ENCODE measurements around the gene SAMD8.
"Not testable (repeated sequence)": the region's sequence is repeated elsewhere in the genome, so short reads cannot be mapped to it uniquely, and the experiment has no call there.

Gene SAMD8

DNA sequence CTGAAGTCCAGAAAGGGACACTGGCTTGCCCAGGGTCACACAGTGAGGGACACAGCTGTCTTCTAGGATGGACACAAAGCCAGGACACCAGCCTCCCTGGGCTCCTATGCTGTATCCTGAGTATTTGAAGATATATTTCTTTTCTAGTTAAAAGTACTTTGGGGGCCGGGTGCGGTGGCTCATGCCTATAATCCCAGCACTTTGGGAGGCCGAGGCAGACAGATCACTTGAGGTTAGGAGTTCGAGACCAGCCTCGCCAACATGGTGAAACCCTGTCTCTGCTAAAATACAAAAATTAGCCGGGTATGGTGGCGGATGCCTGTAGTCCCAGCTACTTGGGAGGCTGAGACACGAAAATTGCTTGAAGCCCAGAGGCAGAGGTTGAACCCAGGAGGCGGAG lies 4.6 kb upstream of the SAMD8 start:
- DNase-seq (ENCODE audit: low read depth in 1 of 2, low spot score in 1 of 2), result not testable (repeated sequence)

DNA sequence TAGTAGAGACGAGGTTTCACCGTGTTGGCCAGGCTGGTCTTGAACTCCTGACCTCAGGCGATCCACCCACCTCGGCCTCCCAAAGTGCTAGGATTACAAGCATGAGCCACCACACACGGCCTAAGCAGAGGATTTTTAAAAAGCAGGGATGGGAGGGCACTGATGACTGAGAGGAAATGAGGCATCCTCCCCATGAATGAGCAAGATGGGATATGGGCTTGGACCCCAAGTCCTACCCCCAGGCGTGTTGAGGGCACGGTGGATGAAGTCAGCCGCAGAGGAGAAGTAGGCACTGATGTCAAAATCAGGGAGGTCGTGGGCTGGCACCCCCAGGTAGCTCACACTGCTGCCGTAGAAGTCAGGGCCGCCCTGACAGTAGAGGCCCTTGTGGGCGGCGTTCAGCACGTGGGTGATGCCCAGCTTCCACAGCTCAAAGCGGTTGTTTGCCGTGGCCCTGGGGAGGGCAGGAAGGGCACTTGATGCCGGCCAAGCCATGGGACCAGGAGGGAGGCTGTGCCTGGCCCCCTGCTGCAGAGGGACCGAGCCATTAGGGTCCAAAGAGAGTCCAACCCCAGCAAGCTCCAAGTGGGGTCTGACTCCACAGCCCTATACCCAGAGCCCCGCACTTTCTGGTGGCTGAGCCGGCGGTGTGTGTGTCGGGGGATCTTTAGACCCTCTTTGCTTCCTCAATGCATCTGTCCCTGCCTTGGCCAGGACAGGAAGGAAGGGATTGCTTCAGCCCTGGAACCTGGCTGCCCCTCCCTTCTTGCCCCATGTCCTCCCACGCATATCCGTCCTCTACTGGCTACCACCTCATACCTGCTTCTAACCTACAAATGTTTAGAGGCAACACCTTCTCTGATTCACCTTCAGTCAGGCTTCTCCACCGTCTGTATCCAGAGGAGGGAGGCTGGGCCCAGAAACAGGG lies 3.4 kb upstream of the SAMD8 start:
- DNase-seq (ENCODE audit: low read depth in 1 of 2, low spot score in 1 of 2), result no peak

GRCh38 chr10:75108684-75109458 lies 2.6 kb upstream of the SAMD8 start:
- DNase-seq (ENCODE audit: low read depth in 1 of 2, low spot score in 1 of 2), result no peak

DNA sequence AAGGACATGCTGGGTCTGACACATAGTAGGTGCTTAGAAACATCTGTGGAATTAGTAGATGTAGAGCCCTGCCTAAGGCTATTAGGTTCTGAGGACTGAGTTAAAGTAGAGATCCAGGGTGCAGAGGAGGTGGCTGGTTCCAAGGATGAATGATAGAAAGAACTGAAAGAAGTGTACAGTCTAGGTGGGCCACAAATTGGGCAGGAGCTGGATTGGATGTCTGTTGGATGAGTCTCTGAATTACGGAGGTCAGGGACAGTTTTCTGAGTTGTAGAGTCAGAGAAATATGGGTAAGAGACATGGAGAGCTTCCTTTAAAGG lies 2.0 kb upstream of the SAMD8 start:
- DNase-seq (ENCODE audit: low read depth in 1 of 2, low spot score in 1 of 2), result no peak

GRCh38 chr10:75110006-75110632 lies 1.3 kb upstream of the SAMD8 start:
- no peak for DNase-seq (ENCODE audit: low read depth in 1 of 2, low spot score in 1 of 2)

DNA sequence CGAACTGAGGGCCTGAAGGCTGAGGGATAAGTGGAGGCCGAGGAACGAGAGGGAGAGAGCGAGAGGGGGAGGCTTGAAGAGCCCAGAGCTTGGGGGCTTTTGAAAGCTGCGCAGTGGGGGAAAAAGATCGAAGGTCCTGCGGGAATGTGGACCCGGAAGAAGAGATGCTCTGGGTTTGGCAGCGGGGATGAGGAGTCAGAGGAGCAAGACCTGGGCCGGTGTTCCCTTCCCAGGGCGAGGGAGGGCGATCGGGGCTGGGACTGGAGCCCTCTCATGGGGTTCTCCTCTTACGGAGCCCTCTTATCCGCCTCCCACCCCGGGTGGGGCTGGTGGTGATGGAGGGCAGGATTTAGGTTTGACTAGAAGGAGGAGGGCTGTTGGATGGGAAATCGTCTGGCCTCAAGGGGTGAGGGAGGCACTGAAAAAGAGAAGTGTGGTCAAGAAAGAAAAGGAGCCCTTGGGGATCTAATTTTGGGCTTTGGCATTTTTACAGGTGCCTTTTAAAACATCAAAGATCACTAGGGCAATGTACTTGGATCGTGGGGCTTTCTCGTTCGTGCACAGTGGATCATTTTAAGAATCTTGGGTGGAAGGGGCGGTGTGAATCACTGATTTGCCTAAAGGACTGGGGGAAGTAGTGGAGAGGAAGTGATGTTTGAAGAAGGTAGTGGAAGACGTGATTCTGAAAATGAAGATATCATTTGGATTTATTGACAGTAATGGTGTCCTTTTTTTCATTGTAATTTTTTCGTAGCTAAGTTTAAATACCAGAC lies 637 bp downstream of the SAMD8 start:
- no peak for DNase-seq (ENCODE audit: low read depth in 1 of 2, low spot score in 1 of 2)

GRCh38 chr10:75115137-75115536 lies 3.7 kb downstream of the SAMD8 start:
- DNase-seq (ENCODE audit: low read depth in 1 of 2, low spot score in 1 of 2), result no peak

DNA sequence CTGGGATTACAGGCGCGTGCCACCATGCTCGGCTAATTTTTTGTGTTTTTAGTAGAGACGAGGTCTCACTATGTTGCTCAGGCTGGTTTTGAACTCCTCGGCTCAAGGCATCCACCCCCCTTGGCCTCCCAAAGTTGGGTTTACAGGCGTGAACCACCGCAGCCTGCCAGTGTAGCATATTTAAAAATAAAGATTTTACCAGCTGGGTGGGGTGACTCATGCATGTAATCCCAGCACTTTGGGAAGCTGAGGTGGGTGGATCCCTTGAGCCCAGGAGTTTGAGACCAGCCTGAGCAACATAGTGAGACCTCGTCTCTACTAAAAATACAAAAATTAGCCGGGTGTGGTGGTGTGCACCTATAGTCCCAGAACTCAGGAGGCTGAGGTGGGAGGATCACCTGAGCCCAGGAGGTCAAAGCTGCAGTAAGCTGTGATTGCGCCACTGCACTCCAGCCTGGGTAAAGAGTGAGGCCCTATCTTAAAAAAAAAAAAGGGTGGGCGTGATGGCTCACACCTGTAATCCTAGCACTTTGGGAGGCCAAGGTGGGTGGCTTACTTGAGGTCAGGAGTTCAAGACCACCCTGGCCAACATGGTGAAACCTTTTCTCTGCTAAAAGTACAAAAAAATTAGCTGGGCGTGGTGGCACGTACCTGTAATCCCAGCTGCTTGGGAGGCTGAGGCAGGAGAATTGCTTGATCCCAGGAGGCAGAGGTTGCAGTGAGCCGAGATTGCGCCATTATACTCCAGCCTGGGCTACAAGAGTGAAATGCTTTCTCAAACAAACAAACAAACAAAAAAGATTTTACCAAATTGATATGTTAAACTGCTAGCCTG lies 5.7 kb downstream of the SAMD8 start:
- DNase-seq (ENCODE audit: low read depth in 1 of 2, low spot score in 1 of 2), result not testable (repeated sequence)

- no peak for DNase-seq (ENCODE audit: low read depth in 1 of 2, low spot score in 1 of 2)
Observed at GRCh38 chr10:75117995-75118394, 6.5 kb downstream of the SAMD8 start.

DNA sequence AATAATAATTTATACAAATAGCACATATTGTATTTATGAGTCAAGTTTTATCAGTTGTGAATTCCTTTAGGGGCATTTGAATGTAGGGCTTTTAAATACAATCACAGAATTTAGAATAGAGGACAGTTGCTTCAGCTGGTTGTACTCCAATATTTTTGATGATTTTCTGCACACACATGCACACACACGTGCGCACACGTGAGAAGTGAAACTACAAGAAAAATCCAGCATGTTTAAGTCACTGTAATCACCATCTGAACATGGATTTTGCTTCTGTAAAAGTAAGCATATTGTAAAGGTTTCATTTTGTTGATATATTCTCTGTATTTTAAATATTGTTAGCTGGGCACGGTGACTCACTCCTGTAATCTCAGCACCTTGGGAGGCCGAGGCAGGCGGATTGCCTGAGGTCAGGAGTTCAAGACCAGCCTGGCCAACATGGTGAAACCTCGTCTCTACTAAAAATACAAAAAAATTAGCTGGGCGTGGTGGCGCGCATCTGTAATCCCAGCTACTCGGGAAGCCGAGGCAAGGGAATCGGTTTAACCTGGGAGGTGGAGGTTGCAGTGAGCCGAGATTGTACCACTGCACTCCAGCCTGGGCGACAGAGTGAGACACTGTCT lies 8.1 kb downstream of the SAMD8 start:
- not testable (repeated sequence) for DNase-seq (ENCODE audit: low read depth in 1 of 2, low spot score in 1 of 2)

DNA sequence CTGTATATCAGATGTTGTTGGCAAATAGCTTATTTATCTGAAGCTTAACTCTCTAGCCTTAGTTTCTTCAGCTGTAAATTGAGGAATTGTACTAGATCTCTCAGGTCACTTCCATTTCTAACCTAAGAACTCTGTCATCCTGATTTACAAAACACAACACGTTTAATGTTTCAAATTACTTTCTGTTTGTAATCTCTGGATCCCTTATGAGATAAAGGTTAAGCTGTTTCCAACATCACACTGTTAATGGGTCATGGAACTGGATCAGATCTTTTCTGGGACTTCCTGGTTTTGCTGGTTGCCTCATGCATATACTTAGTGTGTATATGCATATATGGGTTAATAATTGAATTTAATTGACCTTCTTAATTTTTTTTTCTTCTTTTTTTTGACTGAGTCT lies 9.9 kb downstream of the SAMD8 start:
- DNase-seq (ENCODE audit: low read depth in 1 of 2, low spot score in 1 of 2), result no peak

- no peak for DNase-seq (ENCODE audit: low read depth in 1 of 2, low spot score in 1 of 2)
Observed at GRCh38 chr10:75122505-75122904, 11.0 kb downstream of the SAMD8 start.

DNA sequence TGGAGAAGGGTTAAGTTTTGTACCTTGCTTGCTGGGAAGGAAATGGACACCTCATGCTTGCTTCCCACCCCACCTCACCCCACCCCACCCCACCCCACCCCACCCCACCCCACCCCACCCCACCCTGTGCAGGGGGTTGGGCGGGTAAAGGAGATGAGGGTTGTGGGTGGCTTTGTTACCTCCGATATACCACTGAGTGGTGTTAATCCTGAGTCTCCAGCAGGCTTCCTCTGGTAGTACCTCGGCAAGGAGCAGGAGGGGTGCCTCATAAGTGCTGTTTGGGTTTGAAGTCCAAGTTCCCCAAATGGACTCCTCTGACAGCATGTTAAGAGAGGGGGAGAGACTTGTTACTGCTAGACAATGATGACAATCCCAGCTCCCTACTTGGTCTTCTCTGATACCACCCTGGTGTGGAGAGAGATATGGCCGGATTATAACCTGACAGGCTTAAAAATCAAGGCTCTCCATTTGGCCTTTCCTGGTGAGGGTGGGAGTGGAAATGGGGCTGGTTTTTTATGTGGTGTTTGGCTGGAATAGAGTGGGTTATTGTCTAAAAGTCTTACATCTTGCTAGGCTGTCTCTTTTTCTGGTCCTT lies 11.7 kb downstream of the SAMD8 start:
- DNase-seq (ENCODE audit: low read depth in 1 of 2, low spot score in 1 of 2), result no peak

DNA sequence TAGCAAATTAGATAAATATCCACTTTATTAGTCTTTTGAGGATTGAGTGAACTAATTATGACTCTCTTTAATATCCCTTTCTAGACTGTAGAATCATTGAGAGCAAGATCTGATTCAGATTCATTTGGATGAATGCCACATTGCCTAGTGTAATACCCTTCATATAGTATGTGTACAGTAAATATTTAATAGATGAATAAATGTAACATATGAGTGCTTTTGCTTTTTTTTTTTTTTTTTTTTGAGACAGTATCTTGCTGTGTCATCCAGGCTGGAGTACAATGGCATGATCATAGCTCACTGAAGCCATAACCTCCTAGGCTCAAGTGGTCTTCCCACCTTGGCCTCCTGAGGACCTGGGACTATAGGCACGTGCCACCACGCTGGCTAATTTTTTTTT lies 14.8 kb downstream of the SAMD8 start:
- no peak for DNase-seq (ENCODE audit: low read depth in 1 of 2, low spot score in 1 of 2)

GRCh38 chr10:75127471-75127870 lies 16.0 kb downstream of the SAMD8 start:
- DNase-seq (ENCODE audit: low read depth in 1 of 2, low spot score in 1 of 2), result no peak

DNA sequence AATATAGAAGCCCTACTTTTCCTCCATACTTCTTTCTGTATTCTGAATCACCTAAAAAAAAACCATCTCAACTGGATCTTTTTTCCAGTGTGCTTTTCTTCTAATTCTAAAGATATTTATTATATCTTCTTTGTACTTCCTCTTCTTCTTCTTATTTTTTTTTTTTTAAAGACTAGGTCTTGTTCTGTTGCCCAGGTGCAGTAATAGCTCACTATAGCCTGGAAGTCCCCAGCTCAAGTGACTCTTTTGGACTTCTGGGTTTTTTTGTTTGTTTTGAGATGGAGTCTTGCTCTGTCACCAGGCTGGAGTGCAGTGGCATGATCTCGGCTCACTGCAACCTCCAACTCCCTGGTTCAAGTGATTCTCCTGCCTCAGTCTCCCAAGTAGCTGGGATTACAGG lies 17.5 kb downstream of the SAMD8 start:
- not testable (repeated sequence) for DNase-seq (ENCODE audit: low read depth in 1 of 2, low spot score in 1 of 2)

DNA sequence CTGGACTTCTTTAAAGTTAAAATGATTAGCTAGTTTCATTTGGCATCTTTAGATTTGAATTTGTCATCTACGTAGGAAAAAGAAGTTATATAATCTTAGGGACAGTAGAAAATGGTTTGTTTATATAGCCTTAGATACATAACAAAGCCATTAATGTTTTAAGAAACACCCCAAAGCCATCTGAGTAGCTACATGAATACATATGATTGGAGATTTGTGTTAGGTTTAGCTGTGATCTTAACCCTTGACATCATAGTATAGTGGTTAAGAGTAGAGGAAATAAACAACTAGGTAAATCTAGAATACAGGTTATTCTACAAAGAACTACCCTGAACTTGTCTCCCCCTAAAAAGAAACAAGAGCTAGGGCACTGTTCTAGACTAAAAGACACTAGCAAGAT lies 18.1 kb downstream of the SAMD8 start:
- DNase-seq (ENCODE audit: low read depth in 1 of 2, low spot score in 1 of 2), result no peak

DNA sequence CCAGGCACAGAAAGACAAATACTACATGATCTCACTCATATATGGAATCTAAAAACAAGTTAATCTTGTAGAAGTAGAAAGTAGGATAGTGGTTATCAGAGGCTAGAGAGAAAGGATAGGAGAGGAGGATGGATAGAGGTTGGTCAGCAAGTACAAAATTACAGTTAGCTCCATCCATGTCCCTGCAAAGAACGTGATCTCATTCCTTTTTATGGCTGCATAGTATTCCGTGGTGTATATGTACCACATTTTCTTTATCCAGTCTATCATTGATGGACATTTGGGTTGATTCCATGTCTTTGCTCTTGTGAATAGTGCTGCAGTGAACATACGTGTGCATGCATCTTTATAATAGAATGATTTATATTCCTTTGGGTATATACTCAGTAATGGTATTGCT lies 22.2 kb downstream of the SAMD8 start:
- DNase-seq (ENCODE audit: low read depth in 1 of 2, low spot score in 1 of 2), result not testable (repeated sequence)

- no peak for DNase-seq (ENCODE audit: low read depth in 1 of 2, low spot score in 1 of 2)
Observed at GRCh38 chr10:75136346-75136745, 24.9 kb downstream of the SAMD8 start.
